Posterior cingulate gyrus (tissue), 11 donors: ENCODE data around the gene MRPL17.
"Not testable (repeated sequence)": the region's sequence is repeated elsewhere in the genome, so short reads cannot be mapped to it uniquely, and the experiment has no call there.

Experiments
- DNase-seq, 10 donors: peaks; one replicate each; pipeline versions ENCODE4 v3.0.0 to v3.0.0-alpha.2; 2020 to 2021; ENCODE audit warnings: mixed read lengths in 3 of 10
- intact Hi-C: fragments of 100-400 bp; cut with DNase I; formaldehyde crosslinking; loops from one replicate; pipeline ENCODE4 v1.15.1; 2023

The MRPL17 gene

DNA sequence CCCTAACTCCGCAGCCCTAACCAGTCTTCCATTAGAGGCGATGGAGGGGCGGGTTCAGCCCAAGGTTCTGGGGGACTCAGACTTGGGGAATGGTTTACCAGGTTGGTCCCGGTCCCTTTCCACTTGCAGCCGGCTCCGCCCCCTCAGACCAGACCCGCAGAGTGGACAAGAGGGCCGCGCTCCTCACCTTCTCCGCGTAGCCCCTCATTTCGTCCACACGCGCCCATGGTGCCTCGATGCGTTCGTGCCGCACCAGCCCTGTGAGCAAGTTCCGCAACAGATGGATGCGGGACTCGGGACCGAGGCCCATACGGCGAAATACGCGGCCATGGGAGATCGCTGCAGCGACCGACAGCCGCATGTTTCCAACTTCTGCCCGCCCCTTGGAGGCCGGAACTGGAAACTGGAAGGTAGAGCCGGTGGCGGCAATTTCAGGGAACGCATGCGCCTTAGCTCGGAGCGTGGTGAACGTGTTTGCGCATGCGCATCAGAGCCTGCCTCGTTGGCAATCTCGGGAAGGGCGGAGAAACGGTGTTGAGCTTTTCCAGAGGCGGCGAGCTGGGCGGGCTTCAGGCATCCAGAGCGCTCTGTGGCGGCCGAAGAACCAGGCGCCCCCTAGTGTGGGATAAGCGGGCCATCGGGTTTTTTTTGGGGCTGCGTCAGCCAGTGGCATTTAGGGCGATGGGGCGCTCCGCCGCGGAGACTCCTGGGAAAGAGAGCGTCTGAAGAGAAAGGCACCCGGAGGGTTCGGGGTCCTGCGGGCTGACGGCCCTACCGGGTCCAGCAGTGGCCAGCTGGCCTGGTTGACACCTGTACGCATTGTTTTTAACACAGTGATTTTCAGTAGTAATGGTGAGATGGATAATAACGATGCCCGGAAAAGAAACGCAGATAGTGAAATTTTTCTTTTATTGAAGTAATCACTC, at the start of gene MRPL17:
MRPL17 (minus strand) TSS at position 405 of the 926 bp plus-strand sequence; CDS start at position 361, 44 bp downstream.
- peak; percentile 96 to 99 (median 97) for DNase-seq
- intact Hi-C loops = loop anchor here (1.0 kb wide), 4 partner anchors 64 to 152 kb away; partner anchors contain the start of genes ILK, RRP8, TAF10 and TPP1

DNA sequence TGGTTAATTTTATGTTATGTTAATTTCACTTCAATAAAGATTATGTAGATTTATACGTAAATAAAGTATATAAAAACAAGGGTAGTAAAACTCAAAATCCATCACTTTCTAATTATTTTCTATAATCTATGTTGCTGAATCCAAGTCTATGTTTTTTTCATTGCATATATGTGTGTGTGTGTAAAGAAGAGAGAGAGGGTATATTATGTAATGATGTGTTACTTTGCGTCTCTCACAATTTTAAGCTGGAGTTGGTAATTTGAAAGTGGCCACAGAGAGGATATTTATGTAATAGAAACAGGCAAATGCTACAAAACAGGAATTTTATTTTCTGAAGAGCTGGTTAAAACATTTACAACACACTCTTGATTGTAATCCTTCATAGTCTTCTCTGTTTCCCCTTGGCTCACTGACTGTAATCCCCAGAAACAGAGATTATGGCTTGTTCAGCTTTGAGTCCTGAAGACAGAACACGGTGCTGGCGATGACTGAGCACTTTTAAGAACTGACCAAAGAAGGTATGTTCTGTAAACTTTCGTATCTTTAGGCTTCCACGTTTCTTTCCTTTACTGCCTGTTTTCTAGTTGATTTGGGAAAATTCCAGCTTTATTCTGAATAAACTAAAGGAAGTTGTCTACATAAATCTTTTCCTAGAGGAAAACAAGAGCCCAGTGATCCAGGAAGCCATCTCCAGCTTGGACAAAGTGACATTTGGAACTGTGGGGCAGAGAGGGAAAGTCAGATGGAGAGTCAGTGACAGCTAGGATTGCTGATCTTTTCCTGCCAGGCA, 45.0 kb upstream of the MRPL17 start:
- no peak for DNase-seq
- intact Hi-C loops = no loop called here

DNA sequence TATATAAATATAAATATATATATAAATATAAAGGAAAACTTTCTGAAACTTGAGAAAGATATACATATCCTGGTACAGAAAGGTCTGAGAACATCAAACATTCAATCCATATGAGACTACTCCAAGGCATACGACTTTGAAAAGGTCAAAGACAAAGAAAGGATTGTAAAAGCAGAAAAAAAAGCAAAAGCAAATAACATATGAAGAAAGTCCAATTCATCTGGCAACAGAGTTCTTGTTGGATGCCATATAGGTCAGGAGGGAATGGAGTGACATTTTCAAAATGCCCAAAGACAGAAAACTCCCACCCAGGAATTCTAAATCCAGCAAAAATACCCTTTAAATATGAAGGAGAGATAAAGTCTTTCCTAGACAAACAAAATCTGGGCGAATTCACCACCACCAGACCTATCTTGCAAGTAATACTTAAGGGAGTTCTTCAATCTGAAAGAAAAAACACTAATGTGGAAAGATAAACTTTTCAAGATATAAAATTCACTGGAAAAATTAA, 42.3 kb upstream of the MRPL17 start:
- DNase-seq = no peak
- intact Hi-C loops = no loop called here

DNA sequence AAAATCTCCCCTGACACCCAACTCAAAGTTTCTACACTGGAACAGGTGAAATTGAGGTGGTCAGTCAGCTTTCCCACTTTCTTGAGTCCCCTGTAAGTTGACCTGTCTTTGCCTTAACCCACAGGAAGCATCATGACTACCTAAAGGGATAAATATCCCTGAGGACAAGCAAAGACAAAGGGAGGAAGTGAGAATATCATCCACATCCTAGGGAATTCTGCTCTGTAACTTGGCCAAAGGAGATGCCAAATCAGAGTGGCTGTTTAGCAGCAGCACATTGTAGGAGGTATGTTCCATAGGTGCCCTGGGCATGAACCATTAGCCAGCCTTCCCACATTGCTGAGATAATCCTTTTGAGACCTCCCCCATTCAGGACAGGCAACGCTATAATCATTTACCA, 40.9 kb upstream of the MRPL17 start:
- no peak for DNase-seq
- intact Hi-C loops = no loop called here

DNA sequence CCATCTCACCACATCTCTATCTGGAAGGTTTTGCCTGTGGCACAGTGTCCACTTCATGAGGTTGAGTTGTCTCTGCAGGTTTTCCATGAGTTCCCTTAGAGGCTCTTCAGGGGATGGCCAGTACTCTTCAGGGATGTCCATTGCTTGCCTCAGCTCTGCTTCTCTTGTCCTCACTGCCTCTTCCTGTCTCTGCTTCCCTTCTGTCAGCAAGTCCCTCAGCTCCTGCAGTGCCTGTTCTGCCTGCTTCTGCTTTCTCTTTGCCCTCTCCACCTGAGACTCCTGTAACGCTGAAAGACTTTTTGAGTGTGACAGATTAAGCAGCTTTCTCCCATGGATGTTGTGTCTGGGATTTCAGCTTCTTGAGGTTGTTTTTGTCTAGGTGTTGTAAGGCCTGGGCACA, 38.2 kb upstream of the MRPL17 start:
- intact Hi-C loops = no loop called here
- DNase-seq = no peak

DNA sequence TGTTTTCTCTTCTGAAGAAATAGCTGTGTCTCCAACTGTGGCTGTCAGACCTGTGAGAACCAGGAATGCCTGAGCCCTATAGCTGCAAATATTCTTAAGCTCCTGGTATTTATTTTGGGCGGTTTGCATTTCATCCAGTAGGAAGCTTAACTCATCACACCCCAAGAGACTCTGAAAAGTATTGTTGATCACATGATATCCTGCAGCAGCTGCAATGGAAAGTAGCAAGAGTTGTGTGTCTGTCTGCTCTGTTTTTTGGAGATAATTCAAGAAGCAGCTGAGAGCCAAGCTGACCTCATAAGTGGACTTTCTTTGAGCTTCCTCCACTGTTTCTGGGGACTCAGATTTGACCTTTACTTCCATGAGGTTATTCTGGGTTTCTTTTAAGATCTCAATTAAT, 36.4 kb upstream of the MRPL17 start:
- intact Hi-C loops = no loop called here

DNA sequence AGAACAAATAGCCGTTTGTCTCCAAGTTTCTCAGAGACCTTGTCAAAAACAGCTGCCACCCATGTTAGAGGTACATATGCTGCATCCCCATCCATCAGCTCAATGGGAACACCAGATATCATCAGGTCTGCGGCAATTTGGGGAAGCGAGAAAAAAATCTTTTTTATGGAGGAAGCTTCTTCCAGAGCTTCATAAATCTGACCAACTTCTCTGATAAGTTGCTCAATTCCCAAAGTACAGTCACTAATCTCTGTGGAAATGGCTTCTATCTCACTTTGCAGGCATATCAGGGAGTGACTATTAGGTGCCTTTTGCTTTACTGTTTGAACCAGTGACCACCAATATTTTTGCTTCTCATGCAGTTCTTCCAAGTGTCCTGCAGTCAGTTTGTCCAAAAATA, 34.3 kb upstream of the MRPL17 start:
- intact Hi-C loops = no loop called here

More for the DNA sequence above, 36.4 kb upstream of the MRPL17 start:
- no peak for DNase-seq

DNA sequence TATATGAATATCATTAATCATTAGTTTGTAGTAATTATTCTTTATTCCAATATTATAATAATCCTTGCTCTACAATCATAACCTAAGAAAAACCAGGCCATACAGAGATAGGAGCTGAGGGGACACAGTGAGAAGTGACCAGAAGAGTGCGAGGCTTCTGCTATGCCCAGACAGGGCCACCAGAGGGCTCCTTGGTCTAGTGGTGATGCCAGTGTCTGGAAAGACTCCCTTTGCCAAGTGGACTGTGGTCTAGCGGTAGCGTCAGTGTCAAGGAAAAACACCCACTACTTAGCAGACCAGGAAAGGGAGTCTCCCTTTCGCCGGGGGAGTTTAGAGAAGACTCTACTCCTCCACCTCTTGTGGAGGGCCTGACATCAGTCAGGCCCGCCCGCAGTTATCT, 28.4 kb upstream of the MRPL17 start:
- DNase-seq = peak in 1 of 10 donors; percentile 14
- intact Hi-C loops = not testable (repeated sequence)

More for the DNA sequence above, 34.3 kb upstream of the MRPL17 start:
- no peak for DNase-seq

DNA sequence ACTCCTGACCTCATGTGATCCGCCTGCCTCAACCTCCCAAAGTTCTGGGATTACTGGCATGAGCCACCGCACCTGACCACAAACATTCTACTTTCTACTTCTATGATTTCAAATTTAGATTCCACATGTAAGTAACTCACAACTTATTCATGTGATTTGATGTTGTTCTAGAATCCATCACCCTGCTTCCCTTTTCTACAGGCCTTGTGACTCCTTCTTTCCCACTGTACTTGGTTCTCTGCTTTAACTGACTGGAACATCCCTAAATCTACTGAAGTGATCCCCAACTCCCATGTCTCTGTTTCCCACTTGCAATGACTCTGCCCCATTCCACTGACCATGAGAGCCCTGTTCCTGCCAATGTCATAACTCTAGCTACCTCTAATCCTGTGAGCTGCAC, 25.7 kb upstream of the MRPL17 start:
- DNase-seq = no peak
- intact Hi-C loops = no loop called here

DNA sequence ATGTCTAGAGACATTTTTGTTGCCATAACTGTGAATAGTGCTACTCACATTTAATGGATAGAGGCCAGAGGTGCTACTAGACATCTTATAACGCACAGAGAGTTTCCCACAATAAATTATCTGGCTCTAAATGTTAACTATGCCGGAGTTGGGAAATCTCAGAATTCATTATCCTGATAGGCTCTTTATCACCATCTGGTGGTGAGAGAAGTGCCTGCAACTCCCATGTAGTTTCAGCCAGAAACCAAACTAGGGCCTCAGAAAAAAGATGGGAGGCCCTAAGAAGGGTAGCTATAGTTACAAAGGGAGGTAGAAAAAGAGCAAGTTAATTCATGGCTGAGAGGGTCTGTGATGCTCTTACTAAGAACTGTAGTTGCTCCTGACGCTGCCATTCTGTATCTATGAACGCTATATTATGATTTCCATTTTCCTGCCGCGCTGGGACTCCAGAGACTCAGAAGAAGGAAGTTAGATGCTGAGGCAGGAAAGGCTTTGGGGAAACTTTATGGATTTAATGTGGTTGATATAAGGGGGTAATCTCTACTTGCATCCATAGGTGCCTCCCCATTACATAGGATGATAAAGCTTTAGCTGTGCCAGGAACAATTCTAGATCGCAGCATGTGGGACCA, 22.9 kb upstream of the MRPL17 start:
- DNase-seq = peak in 3 of 10 donors; percentile 23 to 48 (median 25)
- intact Hi-C loops = no loop called here

DNA sequence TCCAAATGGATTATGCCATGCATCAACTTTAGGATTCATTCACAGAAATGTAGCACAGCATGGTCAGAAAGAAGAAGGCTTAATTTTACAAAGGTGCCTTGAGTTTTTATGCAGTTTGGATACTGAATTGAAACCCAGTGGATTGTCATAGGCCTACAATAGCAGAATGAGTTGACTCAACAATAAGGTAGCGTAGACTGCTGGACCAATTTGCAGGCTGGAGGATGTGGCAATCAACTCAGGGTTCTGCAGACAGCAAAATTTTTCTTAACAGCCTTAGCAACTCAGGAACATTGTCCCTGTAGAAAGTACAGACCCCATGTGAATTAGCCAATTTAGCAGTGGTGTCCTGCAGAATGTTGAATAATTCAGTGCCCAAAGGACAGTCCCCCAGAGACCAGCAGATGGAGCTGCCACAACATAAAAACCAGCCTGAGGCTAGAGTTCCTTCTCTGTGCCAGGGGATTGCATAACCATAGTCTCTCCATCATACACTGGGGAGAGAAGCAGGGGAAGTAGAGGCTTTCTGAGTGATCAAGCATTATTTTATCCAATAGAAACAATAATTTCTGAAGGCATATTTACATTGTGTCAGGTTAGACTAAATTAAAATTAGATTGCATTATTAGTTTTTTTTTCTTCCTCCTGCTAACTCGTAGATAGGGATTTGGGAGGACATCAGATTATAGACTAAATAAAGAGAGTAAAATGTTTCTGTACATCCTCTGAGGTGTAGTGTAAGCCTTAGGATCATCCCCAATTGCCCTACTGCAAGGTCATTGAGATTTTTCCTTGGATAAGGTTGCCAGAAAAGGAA, 20.3 kb upstream of the MRPL17 start:
- intact Hi-C loops = loop anchor here (1.0 kb wide), 1 partner anchor 54 kb away; no protein-coding TSS in a partner anchor
- peak in 7 of 10 donors; percentile 22 to 91 (median 60) for DNase-seq

DNA sequence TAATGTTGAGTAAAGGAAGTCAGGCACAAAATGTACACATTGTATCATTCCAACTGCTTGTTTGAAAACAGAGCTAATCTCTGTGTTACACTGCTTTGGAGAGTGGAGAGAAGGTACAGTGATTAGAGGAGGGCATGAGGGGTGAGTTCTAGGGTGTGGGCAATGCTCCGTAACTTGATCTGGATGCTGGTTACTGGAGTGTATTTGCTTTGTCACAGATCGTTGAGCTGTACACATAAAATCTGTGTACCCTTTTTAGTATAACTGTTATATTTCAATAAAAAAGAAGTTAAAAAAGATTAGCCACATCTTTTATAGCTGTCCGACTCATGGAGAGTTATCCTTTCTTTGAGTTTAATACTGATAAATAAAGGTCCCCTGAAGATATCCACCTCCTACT, 18.8 kb upstream of the MRPL17 start:
- intact Hi-C loops, DNase-seq: not testable (repeated sequence)

DNA sequence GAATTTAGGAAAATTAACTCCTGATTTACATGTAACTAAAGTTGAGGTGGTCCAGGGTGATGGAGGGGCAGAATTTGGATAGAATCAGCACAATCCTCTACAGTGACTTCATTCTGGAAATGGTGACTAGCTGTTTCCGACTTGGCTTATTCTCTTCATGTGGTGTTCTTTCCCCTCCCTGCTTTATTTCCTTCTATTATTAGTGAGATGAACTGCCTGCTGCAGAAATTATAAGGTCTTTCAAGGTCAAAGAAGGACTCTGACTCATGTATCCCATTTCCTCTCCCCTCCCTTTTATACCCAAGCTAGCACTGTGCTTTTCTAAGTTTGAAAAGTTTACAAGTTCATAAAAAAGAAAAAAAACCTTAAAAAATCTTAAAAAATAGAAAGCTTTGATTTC, 12.2 kb upstream of the MRPL17 start:
- intact Hi-C loops = no loop called here
- DNase-seq = no peak

DNA sequence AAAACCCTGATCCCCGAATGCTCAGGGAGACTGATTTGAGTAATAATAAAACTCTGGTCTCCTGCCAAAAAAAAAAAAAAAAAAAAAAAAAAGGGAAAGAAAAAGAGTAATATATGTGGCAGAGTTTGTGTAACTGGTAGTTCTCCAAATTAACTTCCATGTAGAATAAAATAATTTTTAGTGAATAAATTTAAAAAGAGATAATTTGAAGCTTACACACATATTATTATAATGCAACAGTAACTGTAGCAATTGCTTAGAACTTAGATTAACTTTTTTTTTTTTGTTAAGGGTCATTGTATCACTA, 11.0 kb upstream of the MRPL17 start:
- no peak for DNase-seq
- intact Hi-C loops = no loop called here

DNA sequence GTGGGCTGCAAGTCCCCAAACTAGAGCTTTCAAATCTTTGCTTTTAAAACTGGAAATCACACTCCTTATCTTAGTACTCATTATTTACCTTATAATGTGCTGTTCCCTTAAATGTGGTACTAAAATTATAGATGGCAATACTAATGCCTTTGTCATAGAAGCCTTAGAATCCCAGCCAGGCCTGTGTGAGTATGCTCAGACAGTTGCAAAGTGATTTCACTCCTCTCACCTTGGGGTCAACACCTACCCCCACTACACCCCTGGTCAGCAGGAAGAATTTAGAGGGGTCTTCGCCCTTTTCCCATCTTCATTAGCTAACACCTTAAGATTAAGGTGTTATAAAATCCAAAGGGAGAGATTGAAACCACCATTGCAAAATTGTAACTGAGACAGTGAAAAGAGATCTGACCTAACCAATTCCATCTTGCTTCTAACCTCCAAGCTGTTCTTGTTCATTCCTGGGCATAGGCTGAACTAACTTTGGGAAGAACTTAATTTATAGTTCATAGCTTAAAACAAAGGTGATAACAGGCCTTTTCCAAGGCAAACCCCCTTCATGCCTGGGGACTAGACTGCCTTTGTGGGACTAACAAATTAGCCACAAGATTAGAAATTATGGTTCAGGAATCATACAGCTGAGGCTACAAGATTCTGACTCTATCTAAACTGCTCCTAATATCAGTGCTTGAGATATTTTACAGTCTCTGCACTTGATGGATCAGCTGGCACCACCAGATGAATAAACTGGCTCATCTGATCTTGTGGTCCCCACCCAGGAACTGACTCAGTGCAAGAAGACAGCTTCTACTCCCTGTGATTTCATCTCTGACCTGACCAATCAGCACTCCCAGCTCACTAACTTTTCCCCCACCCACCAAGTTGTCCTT, 10.4 kb upstream of the MRPL17 start:
- intact Hi-C loops = no loop called here
- no peak for DNase-seq

DNA sequence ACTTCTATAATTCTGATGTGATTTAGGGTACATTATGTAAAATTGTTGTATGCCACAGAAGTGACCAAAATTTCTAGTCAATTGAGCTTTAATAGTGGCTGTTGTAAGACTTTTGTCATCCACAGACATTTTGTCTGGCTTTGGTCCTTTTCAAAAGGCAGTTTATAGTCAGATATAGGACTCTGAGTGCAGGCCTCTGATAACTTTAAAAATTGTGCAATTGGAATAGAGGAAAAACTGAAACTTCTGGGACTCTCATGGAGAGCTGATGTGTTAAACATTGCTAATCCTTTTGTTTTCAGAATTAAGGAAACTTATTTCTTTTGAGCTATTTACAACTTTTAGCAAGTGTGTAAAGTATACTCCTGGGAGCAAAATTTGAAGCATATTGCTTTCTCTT, 9.0 kb upstream of the MRPL17 start:
- DNase-seq = no peak
- intact Hi-C loops = no loop called here

DNA sequence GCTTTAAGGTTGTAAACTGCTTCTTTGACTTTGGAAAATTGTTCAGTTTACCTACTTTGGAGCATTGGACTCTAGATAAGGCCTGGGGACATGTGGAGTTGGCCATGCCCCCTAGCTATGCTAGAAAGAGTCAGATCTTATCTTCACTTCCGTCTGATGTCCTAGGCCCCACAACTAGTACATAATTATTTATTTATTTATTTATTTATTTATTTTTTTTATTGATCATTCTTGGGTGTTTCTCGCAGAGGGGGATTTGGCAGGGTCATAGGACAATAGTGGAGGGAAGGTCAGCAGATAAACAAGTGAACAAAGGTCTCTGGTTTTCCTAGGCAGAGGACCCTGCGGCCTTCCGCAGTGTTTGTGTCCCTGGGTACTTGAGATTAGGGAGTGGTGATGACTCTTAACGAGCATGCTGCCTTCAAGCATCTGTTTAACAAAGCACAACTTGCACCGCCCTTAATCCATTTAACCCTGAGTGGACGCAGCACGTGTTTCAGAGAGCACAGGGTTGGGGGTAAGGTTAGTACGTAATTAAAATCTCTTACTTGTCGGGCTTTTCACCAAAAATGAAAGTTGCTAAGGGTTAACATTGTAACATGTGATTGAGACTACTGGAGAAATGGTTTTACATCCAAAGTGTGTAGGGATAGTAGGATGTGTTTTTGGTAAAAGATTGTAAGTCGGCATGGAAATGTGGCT, 7.4 kb upstream of the MRPL17 start:
- DNase-seq, intact Hi-C loops: not testable (repeated sequence)

DNA sequence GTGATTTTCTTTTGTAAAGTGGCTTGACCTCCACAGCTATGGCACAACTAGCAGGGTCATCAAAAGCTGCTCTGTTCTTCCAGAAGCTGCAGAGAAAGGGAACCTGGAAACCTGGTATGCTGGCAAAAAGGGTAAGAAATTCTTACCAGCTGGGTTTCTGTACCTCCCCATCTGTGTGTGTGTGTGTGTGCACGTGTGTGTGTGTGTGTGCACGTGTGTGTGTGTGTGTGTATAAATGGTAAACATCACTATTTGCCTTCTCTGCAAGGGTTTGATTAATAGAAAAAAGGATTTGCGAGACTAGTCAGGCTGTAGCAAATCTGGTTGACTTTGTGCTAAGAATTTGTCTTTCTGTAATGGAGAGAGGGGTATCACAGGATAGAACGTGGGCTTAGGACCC, 4.7 kb upstream of the MRPL17 start:
- intact Hi-C loops = no loop called here
- no peak for DNase-seq
